ENCODE measurements around the gene MRPS2.
A peak's percentile ranks its signal among the peaks of the same experiment; 100 is the strongest.
"Not testable (repeated sequence)": the region's sequence is repeated elsewhere in the genome, so short reads cannot be mapped to it uniquely, and the experiment has no call there.

The MRPS2 gene

GRCh38 chr9:135534826-135535225 lies 34.3 kb downstream of the MRPS2 start:
- DNase-seq, result not testable (repeated sequence)

DNA sequence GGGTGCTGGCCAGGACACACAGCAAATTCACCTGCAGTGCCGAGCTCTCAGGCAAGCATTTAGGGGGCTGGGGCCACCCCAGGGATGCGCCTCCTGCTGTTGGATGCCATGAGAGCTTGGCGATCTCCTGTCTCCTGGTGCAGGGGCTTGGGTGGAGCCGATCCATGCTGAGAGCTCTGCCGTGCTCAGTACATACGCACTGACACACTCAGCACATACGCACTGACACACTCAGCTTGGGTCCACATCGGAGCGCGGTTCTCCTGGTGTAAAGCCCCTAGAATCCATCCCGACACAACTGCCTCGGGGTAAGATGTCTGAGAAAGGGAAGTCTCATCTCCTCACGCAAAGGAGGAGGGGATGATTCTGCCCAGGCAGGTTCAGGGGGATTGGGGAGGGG lies 35.1 kb downstream of the MRPS2 start:
- not testable (repeated sequence) for DNase-seq

DNA sequence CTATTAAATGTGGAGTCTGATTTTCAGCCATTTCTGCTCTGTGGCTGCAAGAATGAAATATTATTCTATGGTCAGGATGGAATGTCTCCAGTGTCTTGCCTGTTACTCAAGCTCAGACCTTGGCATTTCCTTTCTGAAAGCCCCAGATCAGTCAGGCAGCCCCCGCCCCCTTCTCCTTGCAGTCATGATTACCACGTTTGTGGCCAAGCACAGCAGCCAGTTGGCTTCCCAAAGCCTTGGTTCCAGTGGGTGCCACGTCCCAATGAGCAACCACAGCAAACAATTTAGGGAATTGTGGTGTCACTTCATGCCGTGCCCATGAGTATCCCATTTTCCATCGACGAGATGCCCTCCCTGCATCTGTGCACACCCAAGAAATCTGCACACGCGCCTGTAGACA lies 35.7 kb downstream of the MRPS2 start:
- DNase-seq, result peak; percentile 85

DNA sequence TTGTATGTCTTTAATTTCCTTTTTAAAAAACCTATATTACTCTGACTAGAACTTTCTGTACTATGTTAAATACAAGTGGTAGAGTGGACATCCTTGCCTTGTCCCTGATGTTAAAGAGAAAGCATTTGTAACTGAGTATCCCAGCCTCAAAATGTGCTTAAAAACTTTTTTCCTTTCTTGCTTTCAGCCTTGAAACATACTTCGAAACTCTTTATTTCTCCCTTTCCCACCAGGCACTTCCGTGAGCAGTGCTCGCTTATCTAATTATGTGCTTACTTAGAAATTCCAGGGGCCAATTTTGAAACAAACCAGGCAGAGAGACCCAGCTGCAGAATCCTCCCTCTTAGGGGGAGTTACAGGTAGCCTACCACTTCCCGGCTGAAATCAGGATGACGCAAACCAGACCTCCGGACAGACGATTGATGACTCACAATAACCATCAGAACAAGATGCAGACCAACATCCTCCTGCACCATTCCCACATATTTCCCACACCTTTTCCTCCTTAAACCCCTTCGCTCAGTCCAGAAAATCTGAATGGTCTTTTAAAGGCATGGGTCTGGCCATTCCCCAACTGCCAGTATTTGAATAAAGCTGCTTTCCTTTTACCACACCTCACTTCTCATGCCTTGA lies 42.9 kb downstream of the MRPS2 start:
- DNase-seq, result not testable (repeated sequence)

DNA sequence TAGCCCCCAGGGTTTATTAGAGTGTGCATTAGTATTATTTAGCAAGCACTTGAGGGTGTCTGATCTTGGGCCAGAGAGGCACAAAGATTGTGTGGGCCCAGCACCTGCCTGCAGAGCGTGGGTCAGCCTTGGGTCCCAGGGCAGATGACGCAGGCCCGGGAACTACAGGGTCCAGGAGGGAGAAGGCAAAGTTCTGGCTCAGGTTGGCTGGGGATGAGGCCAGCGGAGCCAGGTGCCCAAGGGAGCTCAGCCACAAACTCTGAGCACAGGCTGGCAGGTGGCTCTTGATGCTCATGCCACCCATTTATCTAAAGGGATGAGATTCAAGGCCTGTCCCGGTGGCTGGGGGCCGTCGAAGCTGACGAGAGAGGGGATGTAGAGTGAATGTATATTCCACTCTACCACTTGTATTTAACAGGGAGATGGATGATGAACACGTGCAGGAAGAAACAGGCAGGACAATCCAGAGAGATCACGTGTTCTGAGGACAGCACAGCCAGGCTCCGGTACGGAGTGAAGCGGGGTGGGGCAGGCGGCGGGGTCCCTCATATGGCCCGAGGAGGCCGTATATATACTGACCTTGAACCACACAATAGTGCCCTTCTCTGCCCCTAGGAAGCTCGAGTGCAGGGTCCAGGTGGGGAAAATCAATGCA lies 44.6 kb downstream of the MRPS2 start:
- DNase-seq, result no peak

GRCh38 chr9:135545646-135546176 lies 45.2 kb downstream of the MRPS2 start, which contains the start of gene OBP2A:
TSS of gene OBP2A (plus strand) at chr9:135546126. CDS start at chr9:135546181, 55 bp downstream.
- DNase-seq, result not testable (repeated sequence)

GRCh38 chr9:135546792-135547617 lies 46.5 kb downstream of the MRPS2 start:
- not testable (repeated sequence) for DNase-seq

- DNase-seq, result no peak
Observed at GRCh38 chr9:135547756-135548736, 47.6 kb downstream of the MRPS2 start.

DNA sequence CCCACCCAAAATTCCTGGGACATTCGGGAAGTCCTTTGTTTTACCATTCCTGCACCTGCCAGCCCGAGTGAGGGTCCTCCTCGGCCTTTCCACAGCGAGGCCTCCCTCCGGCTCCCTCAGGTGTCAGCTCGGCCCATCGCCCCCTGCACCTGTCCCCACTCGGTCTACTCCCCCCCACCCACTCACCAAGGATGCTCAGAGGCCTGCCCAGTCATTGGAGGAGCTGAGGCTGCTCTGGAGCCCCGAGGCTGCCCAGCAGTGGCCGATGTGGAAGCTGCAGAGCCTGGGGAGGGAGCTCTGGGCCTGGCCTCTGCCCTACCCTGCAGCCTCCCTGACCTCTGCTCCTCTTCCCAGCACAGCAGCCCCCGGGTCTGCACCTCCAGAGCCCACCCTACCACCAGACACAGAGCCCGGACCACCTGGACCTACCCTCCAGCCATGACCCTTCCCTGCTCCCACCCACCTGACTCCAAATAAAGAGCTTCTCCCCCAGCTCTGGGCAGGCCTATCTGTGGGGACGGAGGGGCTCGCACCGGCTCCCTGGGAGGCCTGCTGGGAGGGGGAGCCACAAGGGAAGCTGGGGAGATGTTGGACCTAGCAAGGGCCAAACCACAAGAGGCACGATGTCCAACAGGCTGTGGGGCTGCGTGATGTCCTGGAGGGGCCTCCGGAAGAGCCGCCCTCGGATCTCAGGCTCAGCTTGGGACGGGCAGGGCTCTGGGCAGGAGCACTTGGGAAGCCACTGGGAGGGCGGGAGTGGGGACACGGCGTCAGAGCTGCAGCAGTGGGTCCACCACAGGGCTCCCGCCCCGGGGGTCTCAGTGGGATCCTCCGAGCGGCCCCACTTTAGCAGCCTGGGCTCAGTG lies 49.2 kb downstream of the MRPS2 start:
- DNase-seq, result not testable (repeated sequence)

- no peak for DNase-seq
Observed at GRCh38 chr9:135550344-135550918, 49.9 kb downstream of the MRPS2 start.

- DNase-seq, result no peak
Observed at GRCh38 chr9:135551031-135551430, 50.5 kb downstream of the MRPS2 start.

DNA sequence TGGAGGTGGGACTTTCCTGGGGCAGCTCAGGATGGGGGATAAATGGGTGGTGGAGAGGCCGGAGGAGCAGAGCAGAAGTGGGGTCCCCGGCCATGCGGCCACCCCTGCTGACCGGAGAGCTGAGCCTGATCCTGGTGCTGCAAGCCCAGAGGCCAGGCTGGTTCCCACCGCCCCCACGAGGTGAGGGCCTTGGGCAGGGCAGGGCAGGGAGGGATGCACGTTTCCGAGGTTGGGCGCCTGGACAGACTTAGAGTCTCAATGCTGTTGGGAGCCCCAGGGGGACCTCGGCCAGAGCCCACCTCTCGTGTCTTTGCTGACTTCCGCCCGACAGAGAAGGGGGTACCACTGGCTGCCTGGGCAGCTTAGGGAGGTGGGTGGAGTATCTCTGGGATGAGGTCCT lies 51.0 kb downstream of the MRPS2 start:
- DNase-seq, result no peak

DNA sequence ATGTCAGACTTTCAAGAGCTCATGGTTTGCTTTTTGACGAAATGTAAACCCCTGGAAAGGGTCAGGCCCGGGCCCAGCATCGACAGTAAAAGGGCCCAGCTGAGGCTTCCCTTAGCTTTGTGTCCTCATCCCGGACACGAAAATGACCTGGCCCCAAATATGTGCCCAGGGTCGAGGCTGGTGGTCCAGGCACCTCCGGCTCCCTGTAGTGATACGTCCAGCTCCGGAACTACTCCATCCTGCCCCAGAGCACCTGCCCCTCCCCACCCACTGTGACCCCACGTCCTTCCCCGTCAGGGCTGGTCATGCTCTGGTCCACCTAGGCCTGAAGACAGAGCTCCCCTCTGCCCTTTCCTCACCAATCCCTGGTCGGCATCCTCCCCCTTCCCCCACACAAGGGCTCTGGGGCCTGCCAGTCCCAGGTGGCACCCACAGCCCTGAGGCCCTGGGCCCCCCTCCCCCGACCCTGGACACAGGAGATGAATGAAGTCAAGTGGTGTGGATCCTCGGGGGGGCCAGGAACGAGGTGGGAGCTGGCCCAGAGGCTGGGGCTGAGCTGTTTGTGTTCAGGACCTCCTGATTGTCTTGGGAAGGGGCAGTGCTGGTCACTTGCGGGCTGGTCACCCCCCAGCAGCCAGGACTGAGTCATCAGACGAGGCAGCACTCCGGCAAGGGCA lies 51.7 kb downstream of the MRPS2 start:
- no peak for DNase-seq

- DNase-seq, result no peak
Observed at GRCh38 chr9:135552698-135553171, 52.3 kb downstream of the MRPS2 start.

Measured in fibroblast of skin of back (primary cell).